HepG2 (cell line): ENCODE measurements around the gene BTD. TPM values are rescaled to one million over a fixed set of nuclear protein-coding genes. Genes with fewer than 3 reads are reported as not detected.

Experiments
- DPF2 ChIP-seq: sonication (generic); formaldehyde crosslinking; IDR thresholded peaks from 2 replicates; pipeline ENCODE4 v1.4.0; 2020; ENCODE audit warnings: mild to moderate bottlenecking, low read depth, missing genetic modification reagents, borderline replicate concordance
- IRF1 ChIP-seq: sonication (generic); formaldehyde crosslinking; IDR thresholded peaks from 2 replicates; pipeline ENCODE4 v1.4.0; 2020; ENCODE audit warnings: low read depth, mild to moderate bottlenecking, missing genetic modification reagents
- IRF2 ChIP-seq: IDR thresholded peaks from 2 replicates; pipeline ENCODE4 v1.6.1; 2018; ENCODE audit warnings: missing genetic modification reagents, missing compliant biosample characterization
- NR2F6 ChIP-seq, 2 experiments: IDR thresholded peaks; 2 replicates each; pipeline ENCODE4 v1.6.1; 2016; ENCODE audit warnings: antibody characterized with exemption in 1 of 2, mild to moderate bottlenecking in 1 of 2
- PATZ1 ChIP-seq: sonication (generic); formaldehyde crosslinking; IDR thresholded peaks from 2 replicates; pipeline ENCODE4 v1.4.0; 2020; ENCODE audit warnings: missing genetic modification reagents
- POLR2A ChIP-seq, 2 experiments: IDR thresholded peaks; 2 replicates each; pipeline ENCODE4 v1.6.1; 2011; ENCODE audit warnings: low read depth in 2 of 2, low read length in 2 of 2, mild to moderate bottlenecking in 1 of 2, moderate library complexity in 1 of 2; ENCODE audit not compliant: insufficient read depth in 1 of 2
- ZBTB33 ChIP-seq: sonication (generic); formaldehyde crosslinking; IDR thresholded peaks from 2 replicates; pipeline ENCODE4 v1.4.0; 2020; ENCODE audit warnings: missing genetic modification reagents
- ZBTB40 ChIP-seq, 2 experiments: fragments of 450-650 bp in 1 of 2; sonication (generic) in 1 of 2; formaldehyde crosslinking in 1 of 2; IDR thresholded peaks; 2 replicates each; pipeline versions ENCODE4 v1.6.1 to v1.8.0; 2016 to 2022; ENCODE audit warnings: antibody characterized with exemption in 1 of 2, mild to moderate bottlenecking in 1 of 2, missing genetic modification reagents in 1 of 2
- ZNF609 ChIP-seq: sonication (generic); formaldehyde crosslinking; IDR thresholded peaks from 2 replicates; pipeline ENCODE4 v1.4.0; 2020; ENCODE audit warnings: mild to moderate bottlenecking, missing genetic modification reagents, borderline replicate concordance
- polyA plus RNA-seq, 8 experiments: library from polyadenylated mRNA; depleted of rRNA in 3 of 8; stranded (reverse) in 7 of 8; unstranded in 1 of 8; fragments of >200 nt; fragmentation: Illumina TruSeq in 4 of 8; extraction: Trizol in 4 of 8; gene quantifications; 2 replicates each; pipeline versions ENCODE4 v1.2.1 to v1.2.3, GENCODE V29; 2011 to 2016; ENCODE audit warnings: low read depth in 4 of 8, missing spikeins in 1 of 8, mixed read lengths in 1 of 8; ENCODE audit not compliant: insufficient read depth in 1 of 8
- total RNA-seq, 5 experiments: library from RNA; depleted of rRNA; stranded (reverse); fragments of >200 nt; fragmentation: Illumina TruSeq; extraction: Trizol; gene quantifications; 2 replicates each; pipeline ENCODE4 v1.2.3, GENCODE V29; 2016; ENCODE audit warnings: low read depth in 1 of 5

Gene BTD
- total and polyA plus RNA-seq, 2 of the 13 experiments (the other 11 are each of a cell fraction or from before 2014, with no cell fraction given): 15.7 to 35.5 TPM

GRCh38 chr3:15606434-15606891 lies 4.9 kb downstream of the BTD start (continued):
- TF ChIP-seq ZBTB40 (IDR thresholded peaks at IDR 0.05) (no peak), ZBTB40 (CRISPR knock-in tag; IDR thresholded peaks at IDR 0.05) (no peak), PATZ1 (CRISPR knock-in tag) (no peak), ZBTB33 (no peak), NR2F6 (IDR thresholded peaks at IDR 0.05) (peak; percentile 70), NR2F6 (CRISPR knock-in tag; IDR thresholded peaks at IDR 0.05) (peak; percentile 77), ZNF609 (CRISPR knock-in tag) (no peak), IRF1 (no peak), POLR2A (IDR thresholded peaks at IDR 0.05; ENCODE audit: insufficient read depth in 1 of 2, low read depth in 2 of 2, low read length in 2 of 2) (peak in 1 of 2 experiments; percentile 37; a peak in 1 of 4 replicates), DPF2 (CRISPR knock-in tag) (0 out of 2 replicates have a peak, but pooled peaks have one; percentile 24), IRF2 (0 out of 2 replicates have a peak, but pooled peaks have one; percentile 13)
